HG02678 (cell line): ENCODE measurements around the gene ERBB2.
"Not testable (repeated sequence)": the region's sequence is repeated elsewhere in the genome, so short reads cannot be mapped to it uniquely, and the experiment has no call there.

Experiments
- ATAC-seq: cut with Tn5 transposase; IDR thresholded peaks from one replicate; pipeline ENCODE4 v1.9.1; 2021; ENCODE audit warnings: mild to moderate bottlenecking, moderate library complexity; ENCODE audit not compliant: unreplicated experiment

The ERBB2 gene

GRCh38 chr17:39756380-39757079 lies 56.7 kb downstream of the ERBB2 start:
- ATAC-seq: no peak

DNA sequence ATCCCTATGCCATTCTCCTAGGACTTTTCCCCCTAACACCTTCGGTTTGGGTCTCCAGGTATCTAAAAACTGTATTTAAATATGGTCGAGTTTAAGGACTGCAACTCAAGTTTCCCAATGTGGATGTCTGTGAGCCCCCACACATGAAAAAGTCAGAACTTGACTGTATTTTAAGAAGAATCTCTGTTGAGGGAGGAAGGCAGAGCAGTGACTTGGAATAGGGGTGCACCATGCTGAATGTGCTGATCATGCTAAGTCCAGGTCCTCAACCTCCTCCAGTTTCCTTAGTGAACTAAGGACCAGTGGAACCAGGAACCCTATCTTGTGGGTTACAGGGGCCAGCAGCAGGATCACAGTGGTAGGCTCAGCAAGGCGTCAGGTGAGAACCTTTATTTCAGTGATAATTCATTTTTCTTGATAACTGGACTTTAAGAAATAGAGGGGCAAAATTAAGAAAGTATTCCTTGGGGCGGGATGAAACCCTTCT lies 57.4 kb downstream of the ERBB2 start:
- ATAC-seq: no peak

DNA sequence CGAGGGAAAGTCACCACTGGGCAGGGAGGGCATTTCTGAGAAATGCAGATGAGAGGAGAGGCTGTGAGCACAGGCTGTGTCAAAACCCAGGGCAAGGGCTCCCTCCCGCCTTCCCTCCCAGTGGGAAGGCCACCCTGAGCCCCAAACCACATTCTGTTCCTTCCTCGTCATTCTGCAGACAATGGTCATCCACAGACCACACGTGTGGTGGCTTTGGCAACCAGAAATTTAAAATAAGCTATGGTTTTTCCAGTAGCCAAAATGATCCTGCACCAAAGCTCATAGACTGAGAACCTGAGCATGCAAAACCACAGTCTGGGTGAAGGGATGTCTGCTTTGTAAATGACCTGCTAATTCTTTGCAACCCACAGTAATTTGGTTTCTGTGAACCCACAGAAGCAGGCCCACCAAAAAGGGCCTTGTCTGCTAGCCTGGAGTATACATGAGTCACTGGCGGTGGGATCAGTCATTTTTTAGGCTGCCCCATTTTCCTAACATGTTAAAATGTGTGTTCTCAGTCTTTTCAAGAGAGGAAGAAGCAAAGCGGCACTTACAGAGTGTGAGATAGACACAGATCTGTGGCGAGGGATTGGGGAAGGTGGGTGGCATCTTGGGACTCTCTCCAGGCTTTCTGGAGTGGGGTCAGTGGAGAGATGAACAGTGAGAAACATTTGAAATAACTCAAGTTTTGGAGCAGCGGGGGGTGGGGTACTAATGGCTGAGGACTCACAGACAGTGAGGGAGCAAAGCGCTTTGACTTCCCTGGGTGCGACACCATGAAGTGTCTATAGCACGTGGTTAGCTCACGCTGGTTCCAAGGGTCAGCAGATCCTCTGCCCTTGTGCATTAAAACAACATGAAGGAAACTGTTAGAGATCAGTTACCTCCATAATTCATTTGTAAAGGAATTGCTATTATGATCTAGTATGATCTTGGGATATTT lies 58.3 kb downstream of the ERBB2 start:
- no peak for ATAC-seq

- no peak for ATAC-seq
These were observed 59.3 kb downstream of the ERBB2 start for GRCh38 chr17:39759204-39759603.

- no peak for ATAC-seq
These were observed 62.1 kb downstream of the ERBB2 start for GRCh38 chr17:39761861-39762496.

- no peak for ATAC-seq
These were observed 63.4 kb downstream of the ERBB2 start for GRCh38 chr17:39763051-39763820.

GRCh38 chr17:39764171-39764570 lies 64.3 kb downstream of the ERBB2 start:
- ATAC-seq: not testable (repeated sequence)

- no peak for ATAC-seq
These were observed 65.3 kb downstream of the ERBB2 start for GRCh38 chr17:39765175-39765574.

GRCh38 chr17:39765766-39766165 lies 65.9 kb downstream of the ERBB2 start:
- no peak for ATAC-seq

DNA sequence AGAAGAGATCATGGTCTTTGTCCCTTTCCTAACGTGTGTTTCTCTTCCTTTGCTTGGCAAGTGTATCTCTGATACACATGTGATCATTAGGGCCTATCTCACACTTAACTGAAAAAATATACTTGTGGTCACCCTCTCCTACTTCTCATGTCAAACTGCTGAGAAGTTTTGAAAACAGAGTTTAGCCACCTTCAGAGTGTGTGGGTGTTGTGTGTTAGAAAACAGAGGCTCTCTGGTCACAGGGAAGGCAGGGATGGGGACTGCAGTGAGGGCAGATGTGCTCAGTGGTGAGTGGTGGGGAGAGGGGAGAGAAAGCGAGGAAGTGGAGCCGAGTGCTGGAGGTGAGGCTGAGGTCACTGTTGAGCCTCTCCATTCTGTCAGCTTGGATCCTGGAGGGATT lies 67.3 kb downstream of the ERBB2 start:
- ATAC-seq: no peak

GRCh38 chr17:39769974-39770587 lies 70.2 kb downstream of the ERBB2 start:
- ATAC-seq: no peak

- no peak for ATAC-seq
These were observed 72.6 kb downstream of the ERBB2 start for GRCh38 chr17:39772415-39772814.

DNA sequence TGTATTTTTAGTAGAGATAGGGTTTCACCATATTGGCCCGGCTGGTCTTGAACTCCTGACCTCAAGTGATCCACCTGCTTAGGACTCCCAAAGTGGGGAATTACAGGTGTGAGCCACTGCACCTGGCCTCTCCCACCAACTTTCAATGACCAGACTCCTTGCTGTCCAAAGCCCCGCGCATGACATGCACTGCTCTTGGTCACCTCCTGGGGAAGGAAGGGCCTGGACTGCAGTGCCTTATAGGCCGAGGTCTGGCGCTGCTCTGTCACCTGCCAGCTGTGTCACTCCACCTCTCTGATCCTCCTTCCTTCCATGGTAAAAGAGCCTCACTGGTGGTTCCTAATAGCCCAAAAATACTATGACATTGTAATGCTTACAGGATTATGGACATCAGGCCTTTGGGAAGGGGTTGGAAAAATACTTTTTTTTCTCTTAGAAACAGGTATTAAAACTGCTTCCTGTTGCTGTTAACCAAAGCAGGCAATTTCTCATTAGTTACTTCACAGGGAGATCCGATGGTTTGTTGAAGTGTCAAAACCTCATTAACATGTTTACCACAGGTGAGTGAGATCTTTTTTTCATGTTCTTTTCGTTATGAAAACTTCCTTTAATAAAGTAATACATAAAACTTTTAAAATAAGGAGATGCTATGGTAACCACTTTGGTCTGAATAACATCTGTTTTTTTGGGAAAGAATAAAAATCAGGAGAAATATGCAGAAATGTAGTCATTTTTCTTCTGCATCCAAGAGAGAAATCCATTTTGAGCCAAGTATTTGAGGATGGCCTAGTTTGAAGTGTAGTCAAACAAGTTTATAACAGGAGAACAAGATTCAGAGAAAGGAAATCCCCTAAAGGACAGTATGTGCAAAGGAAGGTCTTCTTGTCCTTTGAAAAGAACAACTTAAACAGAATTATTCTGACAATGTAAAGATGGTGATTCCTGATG lies 73.4 kb downstream of the ERBB2 start:
- ATAC-seq: no peak

GRCh38 chr17:39774047-39774446 lies 74.2 kb downstream of the ERBB2 start:
- ATAC-seq: no peak

DNA sequence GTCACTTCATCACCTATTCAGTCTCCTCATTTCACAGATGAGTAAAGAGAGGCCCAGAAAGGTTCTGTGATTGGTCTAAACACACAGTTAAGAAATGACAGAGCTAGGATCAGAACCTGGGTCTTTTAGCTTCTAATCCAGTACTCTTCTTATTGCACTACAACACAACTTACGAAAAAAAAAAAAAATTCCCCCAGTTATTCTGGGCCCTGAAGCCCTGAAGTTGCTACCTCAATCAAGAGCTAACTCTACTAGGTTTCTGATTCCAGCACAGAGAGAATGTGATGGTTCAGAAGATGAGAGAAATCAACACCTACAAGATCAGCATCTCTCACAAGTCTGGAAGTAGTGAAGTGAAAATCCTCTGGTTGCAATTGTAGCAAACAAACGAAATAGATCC lies 75.2 kb downstream of the ERBB2 start:
- ATAC-seq: no peak

GRCh38 chr17:39776252-39776651 lies 76.4 kb downstream of the ERBB2 start:
- ATAC-seq: no peak

- peak; percentile 54 for ATAC-seq
These were observed 77.9 kb downstream of the ERBB2 start for GRCh38 chr17:39777534-39778365.
